ENCODE data around the gene ZNF800.

Gene ZNF800

DNA sequence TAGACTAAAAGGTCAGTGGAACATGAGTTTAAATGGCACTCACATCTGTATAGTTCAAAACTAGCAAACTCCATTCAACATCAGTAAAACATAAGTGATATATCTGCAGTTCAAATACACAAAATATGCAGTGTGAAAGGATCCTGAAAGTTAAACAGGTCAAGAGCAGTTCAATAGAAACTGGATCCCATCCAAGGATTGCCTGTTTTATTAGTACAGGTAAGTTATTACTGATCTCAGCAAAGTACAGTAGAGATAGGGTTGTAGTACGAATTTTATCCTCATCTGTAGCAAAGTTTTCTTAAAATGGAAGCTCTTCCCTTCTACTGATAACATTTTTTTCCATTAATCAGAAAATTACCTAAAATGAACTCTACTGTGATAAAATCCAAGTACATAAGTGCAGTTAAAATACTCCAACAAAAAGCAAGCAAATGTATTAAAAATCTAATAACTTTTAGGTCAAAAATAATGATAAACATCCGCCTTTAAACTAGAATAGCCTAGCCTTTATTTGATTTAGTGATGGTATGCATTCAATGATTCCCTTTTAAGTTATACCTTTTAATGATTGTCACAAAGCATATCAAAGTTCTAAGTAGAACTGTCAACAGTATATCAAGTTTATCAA lies 2.2 kb downstream of the ZNF800 start:
- DNase-seq, result no peak

DNA sequence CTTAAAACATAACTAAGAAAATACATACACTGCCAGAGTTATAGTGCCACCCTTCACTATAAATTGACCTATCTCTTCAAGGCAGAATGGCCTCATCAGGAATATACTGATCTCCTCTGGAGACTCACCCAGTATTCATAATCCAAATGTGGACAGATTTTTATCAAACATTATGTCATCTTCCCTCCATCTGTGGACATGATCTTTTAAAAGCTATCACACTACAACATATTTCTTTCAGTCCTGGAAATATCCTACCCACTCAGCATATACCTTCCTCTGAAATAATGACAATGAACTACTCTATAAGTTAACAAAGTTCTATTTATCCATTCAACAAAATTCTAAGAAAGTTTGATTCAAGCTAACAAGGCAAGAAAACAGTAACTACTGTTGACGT lies 3.2 kb downstream of the ZNF800 start:
- no peak for DNase-seq

DNA sequence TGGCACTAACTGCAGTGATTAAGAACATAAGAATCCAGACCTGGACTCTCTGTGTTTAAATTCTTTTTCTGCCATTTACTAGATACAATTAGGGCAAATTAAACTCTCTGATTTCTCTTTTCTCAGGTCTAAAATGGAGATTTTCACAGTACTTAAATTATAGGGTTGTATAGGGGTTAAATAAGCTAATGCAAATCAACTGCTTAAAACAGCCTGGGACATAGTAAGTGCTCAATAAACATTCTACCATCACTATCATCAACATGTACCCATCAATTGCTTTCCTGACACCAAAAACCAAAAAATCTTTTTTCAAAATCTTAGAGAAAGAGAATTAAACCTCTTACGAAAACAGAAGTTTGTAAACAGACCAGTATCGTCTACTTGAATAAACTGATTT lies 4.5 kb downstream of the ZNF800 start:
- no peak for DNase-seq

DNA sequence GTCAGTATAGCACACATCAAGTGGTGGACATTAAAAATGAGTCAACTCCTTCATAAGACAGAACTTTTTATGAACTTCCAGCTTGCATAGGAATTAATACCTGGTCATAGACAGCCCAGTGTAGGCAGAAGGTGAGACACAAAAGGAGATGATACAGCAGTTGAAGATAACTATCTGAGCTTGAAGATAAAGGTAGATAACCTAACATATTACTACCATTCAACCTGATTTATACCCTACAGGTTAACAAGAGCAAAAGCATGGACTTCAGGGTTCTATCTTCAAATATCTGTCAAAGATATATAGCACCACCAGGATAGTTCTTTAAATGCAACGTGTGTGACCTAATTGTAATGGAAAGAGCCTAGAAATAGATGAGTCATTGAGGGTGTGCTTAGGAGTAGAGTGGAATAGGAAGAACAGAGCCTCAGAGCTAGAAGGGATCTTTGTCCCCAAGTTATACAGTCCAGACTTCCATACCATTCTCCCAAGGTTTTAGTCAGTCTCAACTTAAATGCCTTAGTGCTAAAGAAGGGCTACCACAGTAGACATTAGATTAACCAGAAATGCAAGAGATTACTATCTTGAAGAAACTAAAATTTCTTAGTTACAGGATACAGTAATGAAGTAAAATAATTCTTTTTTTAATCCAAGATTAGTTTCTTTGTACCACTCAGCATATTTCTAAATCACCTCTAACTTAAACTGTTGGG lies 9.2 kb downstream of the ZNF800 start:
- DNase-seq, result no peak

DNA sequence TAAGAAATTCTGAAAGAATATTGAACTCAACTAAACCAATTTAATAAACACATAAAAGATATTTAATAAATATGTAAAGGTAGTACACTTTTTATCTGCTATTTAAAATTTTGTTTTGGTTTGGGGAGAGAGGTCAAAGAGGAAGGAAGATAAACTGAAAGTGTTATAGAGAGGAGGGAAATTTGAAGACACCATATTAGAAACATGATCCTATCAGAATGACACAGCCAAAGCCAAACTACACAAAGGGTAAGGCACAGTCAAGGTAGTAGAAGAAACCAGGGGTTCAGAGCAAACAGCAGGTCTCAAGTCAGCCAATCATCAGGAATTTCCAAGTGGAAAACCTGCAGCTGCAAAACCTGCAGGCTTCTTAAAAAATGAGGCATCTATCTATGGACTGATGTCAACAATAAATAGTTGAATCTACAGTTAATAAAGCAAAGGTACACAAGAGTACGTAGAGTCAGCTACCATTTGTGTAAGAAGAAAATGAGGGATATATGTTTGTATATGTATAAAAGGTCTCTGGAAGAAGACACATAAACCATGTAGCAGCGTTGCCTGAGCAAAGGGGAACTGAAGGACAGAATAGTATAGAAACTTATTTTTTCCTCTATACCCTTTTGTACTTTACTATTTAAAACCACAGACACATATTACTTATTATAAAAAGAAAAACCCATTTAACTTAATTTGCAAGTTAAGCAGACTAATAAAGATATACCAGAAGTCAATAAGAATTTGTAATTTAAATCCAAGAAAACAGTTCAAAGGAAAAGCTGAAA lies 10.0 kb downstream of the ZNF800 start:
- DNase-seq, result no peak

DNA sequence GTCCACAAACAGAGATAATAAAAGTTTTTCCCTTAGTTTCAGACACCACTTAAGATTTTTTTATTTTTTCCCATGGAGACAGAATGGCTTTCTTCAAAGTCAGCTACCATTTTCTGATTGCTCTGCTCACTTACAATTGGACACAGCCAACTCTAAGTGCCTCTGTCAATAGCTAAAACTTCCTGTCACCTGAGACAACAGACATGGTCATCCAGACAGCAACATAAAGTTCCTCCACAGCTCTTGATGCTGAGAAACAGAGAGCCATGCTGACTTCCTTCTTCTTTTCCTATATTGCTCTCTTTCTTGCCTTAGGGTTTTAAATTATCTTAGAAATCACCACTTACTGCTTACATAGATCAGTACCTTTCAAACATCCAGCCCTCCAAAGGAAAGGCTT lies 12.0 kb downstream of the ZNF800 start:
- DNase-seq, result no peak

DNA sequence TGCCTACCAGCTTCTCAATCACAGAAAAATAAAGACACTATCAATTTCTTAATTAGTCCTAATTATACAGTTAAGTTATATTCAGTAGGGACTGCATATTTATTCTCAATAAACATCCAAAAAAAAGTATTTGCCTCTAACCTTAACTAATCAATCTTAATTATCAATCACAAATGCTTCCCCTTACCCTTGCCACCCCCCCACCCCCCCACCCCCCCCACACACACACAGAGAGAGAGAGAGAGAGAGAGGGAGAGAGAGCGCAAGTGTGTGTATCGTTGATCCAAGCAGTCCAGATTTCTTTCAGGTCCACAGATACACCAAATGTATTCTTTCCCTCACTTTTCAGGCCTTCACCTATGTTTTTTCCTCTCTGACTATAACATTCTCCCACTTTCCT lies 12.9 kb downstream of the ZNF800 start:
- no peak for DNase-seq

DNA sequence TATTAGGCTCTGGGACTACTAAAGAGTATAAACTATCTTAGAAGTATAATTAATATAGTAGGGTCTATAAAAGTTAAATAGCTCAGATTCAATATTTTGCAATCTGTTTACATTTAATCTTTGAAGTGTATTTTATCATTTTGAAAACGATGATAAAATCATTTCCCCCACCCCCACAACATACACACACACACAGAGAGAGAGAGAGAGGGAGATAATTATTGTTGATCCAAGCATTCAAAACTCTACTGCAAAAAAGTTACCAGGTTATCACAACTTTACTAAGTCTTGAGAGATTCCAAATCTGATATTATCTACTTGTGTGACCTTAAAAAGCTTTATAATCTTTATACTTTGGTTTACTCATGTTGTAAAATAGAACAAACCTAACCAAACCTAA lies 14.0 kb downstream of the ZNF800 start:
- DNase-seq, result no peak

DNA sequence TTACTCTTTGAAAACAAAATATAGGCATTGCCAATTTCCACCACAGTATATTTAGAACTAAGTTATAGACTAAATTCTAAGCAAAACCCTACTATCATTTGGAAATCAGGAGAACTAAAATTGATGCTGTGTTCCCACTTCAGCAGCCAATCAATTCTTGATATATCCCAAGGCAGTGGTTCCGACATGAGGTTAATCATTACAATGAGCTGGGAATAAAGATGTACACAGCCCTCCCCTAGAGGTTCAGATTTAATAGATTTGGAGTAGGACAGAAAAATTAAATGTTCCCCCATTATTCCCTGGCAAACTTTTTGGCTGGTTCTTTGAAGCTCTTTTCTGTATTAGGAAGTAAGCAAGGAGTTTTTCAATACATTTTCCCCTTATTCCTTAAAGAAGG lies 15.1 kb downstream of the ZNF800 start:
- no peak for DNase-seq

DNA sequence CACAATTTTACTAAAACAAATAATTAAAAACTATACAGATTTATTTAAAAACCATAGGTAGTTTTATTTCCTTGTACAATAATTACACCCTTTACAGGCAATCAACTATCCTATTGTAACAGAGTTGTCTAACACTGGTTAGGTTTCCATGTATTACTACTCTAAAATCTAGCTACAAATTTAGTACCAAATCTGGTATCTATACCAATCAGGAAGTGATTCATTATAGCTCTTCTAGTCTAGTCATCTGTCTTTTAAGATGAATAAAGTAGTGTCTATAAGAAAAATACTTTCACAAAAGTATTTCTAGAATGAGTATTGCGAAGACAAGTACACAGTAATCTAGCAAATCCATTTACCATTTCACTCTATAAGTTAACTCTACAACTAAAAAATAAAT lies 16.9 kb downstream of the ZNF800 start:
- DNase-seq, result no peak

DNA sequence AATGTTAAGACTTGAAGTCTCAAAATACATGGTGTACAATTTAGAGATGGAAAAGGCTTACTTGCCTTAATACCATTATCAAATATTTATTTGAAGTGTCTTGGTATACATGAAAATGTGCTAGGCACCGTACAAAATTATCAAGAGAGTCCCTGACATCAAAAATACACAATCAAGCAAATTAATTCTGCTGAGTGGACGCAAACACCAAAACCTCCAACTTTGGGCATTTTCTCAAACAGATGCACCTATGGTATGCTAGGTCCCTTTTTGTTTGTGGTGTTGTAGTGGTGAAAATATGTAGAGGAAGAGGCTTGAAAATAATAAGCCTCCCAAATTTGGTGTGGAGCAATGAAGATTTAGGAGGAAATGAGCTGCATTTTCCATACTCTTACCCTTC lies 24.8 kb downstream of the ZNF800 start:
- DNase-seq, result no peak

DNA sequence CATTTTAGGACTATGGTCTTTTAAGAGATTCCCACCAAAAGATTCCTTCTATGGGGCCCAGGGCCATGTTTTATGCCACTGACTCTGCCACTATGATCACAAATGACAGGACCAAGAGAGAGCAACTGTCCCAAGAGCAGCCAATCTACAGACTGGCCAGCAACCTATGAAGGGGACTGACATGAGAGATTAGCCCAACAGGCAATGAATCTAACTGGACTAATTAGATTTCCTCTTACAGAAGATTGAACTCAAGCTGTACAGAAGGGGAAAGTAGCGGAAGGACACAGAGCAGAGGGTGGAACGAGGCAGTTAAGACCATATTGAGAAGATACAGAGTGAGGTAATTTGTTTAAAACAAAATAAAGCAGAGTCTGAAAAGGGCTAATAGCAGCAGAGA lies 25.8 kb downstream of the ZNF800 start:
- DNase-seq, result no peak

DNA sequence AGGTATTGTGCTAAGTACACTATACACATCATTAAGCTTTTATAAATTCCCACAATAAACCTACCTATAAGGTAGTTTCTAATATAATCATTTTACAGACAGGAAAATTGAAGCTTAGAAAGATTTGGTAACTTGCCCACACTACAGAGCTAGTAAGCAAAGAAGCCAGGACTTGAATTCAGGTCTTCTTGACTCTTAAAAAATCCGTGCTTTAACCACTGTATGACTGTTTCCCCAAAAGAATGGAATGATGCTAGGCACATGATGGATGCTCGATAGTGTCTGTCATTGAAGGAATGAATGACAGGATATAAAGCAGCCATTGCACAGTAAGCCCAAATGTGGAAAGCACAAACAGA lies 26.6 kb downstream of the ZNF800 start:
- no peak for DNase-seq

DNA sequence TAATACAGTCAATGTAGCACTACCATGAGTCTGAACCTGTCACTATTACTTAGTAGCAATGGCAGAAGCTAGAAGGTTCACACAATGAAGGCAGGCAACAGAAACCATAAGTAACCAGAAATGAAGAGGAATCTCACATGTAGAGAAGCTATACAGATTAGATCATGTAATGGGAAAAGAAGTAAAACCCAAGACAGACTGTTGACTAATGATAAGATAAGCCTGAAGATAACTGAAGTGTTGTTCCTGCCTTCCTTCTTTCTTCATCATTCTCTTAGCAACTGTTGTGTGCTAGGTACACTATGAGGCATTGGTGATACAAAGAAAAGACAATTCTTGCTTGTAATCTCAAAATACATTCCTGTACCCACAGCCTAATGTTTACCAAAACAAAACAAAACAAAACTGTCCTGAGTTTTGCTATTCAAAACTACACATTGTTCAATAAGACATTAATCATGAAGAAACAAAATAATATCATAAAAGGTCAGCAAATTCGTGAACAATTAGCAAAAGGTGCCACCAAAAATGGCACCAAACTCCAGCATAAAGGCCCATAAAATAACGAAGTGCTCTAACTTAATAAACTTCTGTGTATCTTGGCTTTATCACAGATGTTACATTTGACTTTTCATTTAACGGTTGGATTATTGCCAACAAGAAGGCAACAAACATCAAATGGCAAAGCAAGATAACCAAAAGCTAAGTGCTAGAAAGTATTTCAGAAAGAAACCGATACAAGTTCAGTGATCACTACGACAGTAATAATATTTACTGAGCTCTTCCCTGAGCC lies 27.1 kb downstream of the ZNF800 start:
- DNase-seq, result no peak

DNA sequence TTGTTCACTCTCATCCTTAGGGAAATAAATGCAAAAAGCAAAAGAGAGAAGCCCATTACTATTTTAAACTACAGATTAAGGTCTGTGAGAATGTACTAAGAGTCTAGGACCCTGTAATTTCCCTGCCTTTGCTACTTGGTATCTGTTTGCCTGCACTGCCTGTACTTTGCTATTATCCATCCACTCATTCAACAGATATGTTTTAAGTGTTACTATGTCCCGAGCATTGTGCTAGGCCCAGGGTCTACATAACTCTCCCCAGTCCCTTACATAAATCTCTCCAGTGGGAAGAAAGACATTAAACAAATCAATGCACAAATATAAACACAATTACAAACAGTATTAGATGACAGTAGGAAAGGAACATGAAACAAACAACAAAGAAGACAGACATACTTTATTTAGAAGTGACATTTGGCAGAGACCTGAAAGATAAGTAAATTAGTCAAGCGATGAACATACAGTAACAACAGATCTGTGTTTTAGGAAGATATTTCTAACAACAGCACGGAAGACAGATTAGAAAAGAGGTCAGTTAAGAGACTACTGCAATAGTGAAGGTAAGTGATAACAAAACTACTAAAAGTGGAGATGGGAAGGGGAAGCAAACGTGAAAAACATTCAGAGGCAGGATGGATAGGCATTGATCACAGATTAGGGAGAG lies 30.0 kb downstream of the ZNF800 start:
- DNase-seq, result no peak

DNA sequence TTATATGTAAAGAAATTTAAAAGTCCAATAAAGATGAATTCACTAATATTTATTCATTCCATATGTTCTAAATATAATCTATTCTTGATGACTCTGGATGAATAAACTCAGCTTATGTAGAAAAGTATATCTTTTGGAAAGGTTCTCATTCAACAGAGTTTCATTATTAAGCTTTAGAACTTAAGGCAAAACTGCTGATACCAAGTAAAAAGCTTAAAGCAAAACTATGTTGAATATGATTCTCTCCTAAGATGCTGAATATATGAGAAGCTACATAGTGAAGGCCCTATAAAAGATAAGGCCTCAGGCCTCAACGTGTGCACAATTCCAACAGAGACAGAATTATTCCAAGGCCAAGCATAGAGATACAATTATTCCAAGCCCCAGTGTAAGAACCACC lies 30.8 kb downstream of the ZNF800 start:
- no peak for DNase-seq

DNA sequence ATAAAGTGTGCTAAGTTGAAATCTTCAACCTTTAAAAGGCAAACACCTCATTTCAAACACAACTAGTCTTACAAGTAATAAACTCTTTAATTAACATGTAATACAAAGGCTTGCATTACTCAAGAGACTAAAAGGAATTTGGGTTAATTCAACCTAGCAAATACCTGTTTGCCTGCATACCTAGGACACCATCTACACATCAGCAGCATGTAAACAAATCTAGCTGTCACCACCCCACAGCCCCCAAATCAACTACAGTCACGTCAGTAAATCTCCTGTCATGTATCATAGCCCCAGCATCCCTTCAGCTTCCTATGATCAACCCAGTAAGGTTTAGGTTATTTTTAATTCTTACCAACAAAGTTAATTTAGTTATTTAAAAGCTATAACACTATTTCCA lies 33.5 kb downstream of the ZNF800 start:
- no peak for DNase-seq

DNA sequence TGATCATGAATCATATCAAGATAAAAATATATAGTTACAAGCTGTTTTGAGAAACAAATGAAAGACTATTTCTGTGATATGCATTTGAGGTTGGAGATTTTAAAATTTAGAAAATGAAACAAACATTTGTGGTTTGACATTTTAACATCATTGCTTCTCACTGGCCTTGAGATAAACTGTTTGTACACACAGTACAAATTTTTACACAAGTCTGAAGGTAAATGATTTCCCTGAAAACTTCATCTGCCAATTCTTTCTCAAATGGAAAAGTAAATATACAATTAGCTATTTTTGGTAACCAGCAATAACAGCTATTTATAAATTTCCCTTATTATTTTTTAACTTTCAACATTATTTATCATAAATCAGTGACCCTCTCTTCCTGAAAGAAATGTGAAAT lies 38.6 kb downstream of the ZNF800 start:
- no peak for DNase-seq

DNA sequence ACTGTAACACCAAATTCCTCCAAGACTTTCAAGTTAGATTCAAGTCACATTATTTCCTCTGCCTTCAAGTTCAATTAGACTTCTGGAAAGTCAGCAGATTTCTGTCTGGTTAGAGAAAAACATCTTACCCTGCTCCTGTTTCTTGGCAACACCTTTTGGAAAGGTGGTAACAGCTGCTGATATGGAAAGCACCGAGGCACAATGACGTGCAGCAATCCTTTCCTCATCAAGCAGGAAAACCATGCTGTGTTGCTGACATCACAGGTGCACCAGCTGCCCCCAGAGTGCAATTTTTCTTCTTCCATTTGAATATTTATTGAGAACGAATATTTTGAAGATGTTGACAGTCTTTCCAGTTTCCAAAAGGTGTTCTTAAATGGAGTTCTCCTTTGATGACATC lies 41.9 kb downstream of the ZNF800 start:
- peak; percentile 13 for DNase-seq

DNA sequence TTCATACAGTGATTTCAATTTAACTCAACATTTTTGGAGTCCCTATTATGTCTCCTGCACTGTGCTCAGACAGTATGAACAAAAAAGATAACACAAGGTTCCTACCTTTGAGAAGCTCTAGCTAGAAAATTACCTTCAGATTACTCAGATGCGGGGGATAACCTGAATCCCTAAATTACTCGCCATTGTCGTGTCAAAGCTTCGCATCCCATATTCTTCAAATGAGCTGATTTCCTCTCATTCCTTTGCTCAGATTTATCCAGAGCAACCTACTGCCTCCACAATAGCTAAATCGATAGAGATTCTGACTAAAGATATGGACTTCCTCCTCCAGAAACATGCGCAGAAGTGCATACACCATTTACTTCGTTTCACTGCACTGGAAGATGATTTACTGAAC lies 42.6 kb downstream of the ZNF800 start:
- DNase-seq, result no peak

DNA sequence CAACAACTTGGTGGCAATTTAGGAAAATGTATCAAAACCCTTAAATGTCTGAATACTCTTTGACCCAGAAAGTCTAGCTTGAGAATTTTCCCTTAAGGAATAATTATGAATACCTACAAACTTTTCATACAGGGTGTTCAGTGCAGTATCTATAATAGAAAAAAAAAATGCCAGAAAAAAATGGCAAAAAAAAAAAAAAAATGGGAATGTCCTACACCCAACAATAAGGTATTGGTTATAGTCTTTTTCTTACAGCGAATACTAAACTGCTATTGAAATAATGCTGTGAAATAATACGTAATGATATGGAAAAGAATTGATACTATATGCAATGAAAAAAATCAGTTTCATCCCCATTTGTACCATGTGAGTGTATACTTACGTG lies 44.3 kb downstream of the ZNF800 start:
- DNase-seq, result no peak

DNA sequence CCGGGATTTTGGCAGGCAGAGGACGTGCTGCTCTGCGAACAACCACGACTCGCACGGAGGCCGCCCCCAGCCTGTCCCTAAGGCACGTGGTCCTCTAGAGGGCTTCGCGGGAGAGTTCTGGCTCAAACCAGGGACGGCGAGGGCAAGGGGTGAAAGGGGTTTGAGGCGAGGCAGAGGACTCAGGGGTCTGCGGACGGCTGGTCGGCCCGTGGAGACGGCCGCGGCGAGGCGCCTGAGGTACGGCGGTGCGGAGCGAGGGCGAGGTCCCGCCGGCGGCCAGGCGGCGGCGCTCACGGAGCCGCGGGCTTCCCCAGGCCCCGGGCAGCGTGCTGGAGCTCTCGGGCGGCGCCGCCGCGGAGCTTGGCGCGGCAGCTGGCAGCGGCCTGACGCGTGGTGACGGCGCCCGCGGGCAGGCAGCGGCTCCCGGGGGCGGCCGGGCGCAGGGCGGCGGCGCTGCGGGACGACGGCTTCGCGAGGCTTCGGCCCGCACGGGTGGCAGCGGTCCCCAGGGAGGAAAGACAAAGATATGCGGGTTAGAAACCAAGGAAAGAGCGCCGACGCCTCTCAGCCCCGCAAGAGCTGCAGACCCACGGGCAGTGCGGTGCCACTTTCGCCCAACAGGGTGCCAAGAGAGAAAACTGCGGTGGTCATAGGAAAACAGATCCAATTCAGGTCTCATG lies 44.8 kb downstream of the ZNF800 start:
- peak; percentile 91 for DNase-seq
